Glutamatergic neuron (in vitro differentiated cells): ENCODE measurements around the gene GRM7. TPM values are rescaled to one million over a fixed set of nuclear protein-coding genes. Genes with fewer than 3 reads are reported as not detected.

ENCODE experiments used
- DNase-seq: peaks from one replicate; pipeline ENCODE4 v3.0.0; 2022
- H3K27ac Mint-ChIP-seq: one replicate; pipeline ENCODE4 v1.8.0; 2020; ENCODE audit warnings: mild to moderate bottlenecking, mixed read lengths, inconsistent platforms; ENCODE audit not compliant: unreplicated experiment
- H3K27me3 Mint-ChIP-seq: one replicate; pipeline ENCODE4 v1.8.0; 2020; ENCODE audit warnings: mild to moderate bottlenecking, moderate library complexity, mixed read lengths, inconsistent platforms; ENCODE audit not compliant: unreplicated experiment
- H3K36me3 Mint-ChIP-seq: one replicate; pipeline ENCODE4 v1.8.0; 2020; ENCODE audit warnings: mild to moderate bottlenecking, mixed read lengths, inconsistent platforms; ENCODE audit not compliant: unreplicated experiment
- H3K4me1 Mint-ChIP-seq: one replicate; pipeline ENCODE4 v1.8.0; 2020; ENCODE audit warnings: mild to moderate bottlenecking, low read depth, mixed read lengths, inconsistent platforms; ENCODE audit not compliant: unreplicated experiment
- H3K4me3 Mint-ChIP-seq: one replicate; pipeline ENCODE4 v1.8.0; 2020; ENCODE audit warnings: mild to moderate bottlenecking, mixed read lengths, inconsistent platforms; ENCODE audit not compliant: unreplicated experiment
- H3K9me3 Mint-ChIP-seq: one replicate; pipeline ENCODE4 v1.8.0; 2020; ENCODE audit warnings: mild to moderate bottlenecking, moderate library complexity, mixed read lengths, inconsistent platforms; ENCODE audit not compliant: unreplicated experiment
- total RNA-seq: library from RNA; stranded (reverse); fragmentation: NEBNext Ultra II Directional; extraction: Animal tissue kit (Norgen Biotek cat#: 25700); gene quantifications from one replicate; pipeline ENCODE4 v1.2.1, GENCODE V29; 2021; ENCODE audit not compliant: unreplicated experiment
- TF ChIP-seq, protein P1 (sequence below): fragments of 200-600 bp; sonication (generic); IDR thresholded peaks from one replicate; pipeline ENCODE4 v1.5.0; 2021; ENCODE audit not compliant: partially characterized antibody, unreplicated experiment

GRM7 gene
- total RNA-seq, 1 donor from 2014 or later, result 1.4 TPM

DNA sequence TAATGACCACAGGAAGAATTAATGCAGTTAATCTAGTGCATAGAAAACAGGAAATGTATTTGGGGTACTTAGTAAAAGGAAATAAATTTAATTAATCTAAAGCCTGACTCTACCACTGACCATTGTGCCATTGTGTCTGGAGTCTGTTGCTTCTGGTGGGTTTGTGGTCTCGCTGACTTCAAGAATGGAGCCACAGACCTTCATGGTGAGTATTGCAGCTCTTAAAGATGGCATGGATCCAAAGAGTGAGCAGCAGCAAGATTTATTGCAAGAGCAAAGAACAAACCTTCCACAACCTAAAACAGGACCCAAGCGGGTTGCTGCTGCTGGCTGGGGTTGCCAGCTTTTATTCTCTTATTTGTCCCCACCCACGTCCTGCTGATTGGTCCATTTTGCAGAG, 929.2 kb downstream of the GRM7 start:
- TF ChIP-seq, protein P1, sequence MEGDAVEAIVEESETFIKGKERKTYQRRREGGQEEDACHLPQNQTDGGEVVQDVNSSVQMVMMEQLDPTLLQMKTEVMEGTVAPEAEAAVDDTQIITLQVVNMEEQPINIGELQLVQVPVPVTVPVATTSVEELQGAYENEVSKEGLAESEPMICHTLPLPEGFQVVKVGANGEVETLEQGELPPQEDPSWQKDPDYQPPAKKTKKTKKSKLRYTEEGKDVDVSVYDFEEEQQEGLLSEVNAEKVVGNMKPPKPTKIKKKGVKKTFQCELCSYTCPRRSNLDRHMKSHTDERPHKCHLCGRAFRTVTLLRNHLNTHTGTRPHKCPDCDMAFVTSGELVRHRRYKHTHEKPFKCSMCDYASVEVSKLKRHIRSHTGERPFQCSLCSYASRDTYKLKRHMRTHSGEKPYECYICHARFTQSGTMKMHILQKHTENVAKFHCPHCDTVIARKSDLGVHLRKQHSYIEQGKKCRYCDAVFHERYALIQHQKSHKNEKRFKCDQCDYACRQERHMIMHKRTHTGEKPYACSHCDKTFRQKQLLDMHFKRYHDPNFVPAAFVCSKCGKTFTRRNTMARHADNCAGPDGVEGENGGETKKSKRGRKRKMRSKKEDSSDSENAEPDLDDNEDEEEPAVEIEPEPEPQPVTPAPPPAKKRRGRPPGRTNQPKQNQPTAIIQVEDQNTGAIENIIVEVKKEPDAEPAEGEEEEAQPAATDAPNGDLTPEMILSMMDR, result no peak

More for the DNA sequence above, 929.2 kb downstream of the GRM7 start:
- Mint-ChIP-seq H3K9me3 (peaks cover 4% of the 10 kb centered on the region), H3K4me3 (no peak overlapping the region), H3K27me3 (no peaks in the 10 kb centered on the region), H3K36me3 (no peaks in the 10 kb centered on the region), H3K4me1 (no peaks in the 10 kb centered on the region), H3K27ac (no peak overlapping the region)
- no peak for DNase-seq
